ENCODE results near the gene ANKRD33.

DNA sequence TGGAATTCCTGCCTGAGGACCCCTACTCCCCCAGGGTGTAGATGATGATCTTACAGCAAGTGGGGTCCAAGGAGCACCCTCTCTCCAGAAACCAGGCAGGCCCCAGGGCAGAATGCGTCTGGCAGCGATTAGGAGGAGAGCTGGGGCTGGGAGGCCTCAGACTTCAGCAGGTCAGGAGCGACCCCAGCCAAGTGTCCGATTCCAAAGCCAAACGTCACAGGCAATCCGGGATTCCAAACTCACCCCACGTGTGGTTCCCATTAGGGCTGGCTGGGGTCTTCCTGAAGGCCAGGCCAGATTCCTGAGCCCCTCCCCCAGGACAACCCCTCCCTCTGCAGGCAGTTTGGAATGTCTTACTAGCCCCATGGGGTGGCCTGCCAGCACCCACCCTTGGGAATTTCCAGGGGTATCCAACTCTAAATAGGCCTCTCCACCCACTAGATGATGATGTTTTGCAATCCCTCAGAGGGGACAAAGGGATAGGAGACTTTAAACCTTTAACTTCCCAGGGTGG, 22.1 kb upstream of the ANKRD33 start:
- TF ChIP-seq, protein P1, sequence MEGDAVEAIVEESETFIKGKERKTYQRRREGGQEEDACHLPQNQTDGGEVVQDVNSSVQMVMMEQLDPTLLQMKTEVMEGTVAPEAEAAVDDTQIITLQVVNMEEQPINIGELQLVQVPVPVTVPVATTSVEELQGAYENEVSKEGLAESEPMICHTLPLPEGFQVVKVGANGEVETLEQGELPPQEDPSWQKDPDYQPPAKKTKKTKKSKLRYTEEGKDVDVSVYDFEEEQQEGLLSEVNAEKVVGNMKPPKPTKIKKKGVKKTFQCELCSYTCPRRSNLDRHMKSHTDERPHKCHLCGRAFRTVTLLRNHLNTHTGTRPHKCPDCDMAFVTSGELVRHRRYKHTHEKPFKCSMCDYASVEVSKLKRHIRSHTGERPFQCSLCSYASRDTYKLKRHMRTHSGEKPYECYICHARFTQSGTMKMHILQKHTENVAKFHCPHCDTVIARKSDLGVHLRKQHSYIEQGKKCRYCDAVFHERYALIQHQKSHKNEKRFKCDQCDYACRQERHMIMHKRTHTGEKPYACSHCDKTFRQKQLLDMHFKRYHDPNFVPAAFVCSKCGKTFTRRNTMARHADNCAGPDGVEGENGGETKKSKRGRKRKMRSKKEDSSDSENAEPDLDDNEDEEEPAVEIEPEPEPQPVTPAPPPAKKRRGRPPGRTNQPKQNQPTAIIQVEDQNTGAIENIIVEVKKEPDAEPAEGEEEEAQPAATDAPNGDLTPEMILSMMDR (IDR thresholded peaks at IDR 0.05), result no peak
- no peak for TF ChIP-seq POLR2A (IDR thresholded peaks at IDR 0.05)

All from esophagus squamous epithelium (tissue), 4 donors.